SK-N-SH (cell line): Measurements from ENCODE around the gene ACVRL1. TPM values are rescaled to one million over a fixed set of nuclear protein-coding genes. Genes with fewer than 3 reads are reported as not detected.
"Not testable (repeated sequence)": the region's sequence is repeated elsewhere in the genome, so short reads cannot be mapped to it uniquely, and the experiment has no call there.

Experiments
- CTCF ChIA-PET: fragments of 300-600, 350-600 bp; formaldehyde crosslinking; extraction: SDS; loops from one replicate; lab custom pipeline; 2021; lab: Yijun Ruan, JAX
- POLR2A ChIA-PET: fragments of 350-600 bp; sonication (Branson Sonifier 250); formaldehyde crosslinking; extraction: SDS; loops from one replicate; lab custom pipeline; 2020; ENCODE audit warnings: antibody characterized with exemption, inconsistent platforms; lab: Yijun Ruan, JAX
- DNase-seq: peaks from one replicate; pipeline ENCODE4 v3.0.0; 2012
- H2AFZ ChIP-seq: fragments of 200-600 bp; sonication (generic); 2 replicates; pipeline ENCODE4 v1.8.1; 2016; ENCODE audit warnings: antibody characterized with exemption, mild to moderate bottlenecking, low read depth
- H3F3A ChIP-seq: fragments of 200-600 bp; sonication (generic); replicated peaks from 2 replicates; pipeline ENCODE3; 2016; ENCODE audit warnings: antibody characterized with exemption, mild to moderate bottlenecking; ENCODE audit not compliant: insufficient read depth
- H3K27ac ChIP-seq, 2 experiments: fragments of 200-500 bp in 1 of 2; fragments of 200-600 bp in 1 of 2; sonication (Bioruptor generic) in 1 of 2; sonication (generic), shearing (Covaris generic) in 1 of 2; 2 replicates each; pipeline versions ENCODE4 v1.5.1 to v1.6.1; 2014 to 2016; ENCODE audit warnings: low read depth in 2 of 2, inconsistent platforms in 1 of 2, low read length in 1 of 2, mild to moderate bottlenecking in 1 of 2, mixed read lengths in 1 of 2
- H3K27me3 ChIP-seq: fragments of 200-600 bp; sonication (generic), shearing (Covaris generic); 2 replicates; pipeline ENCODE4 v1.6.1; 2016; ENCODE audit warnings: mixed run types; ENCODE audit not compliant: insufficient read depth
- H3K36me3 ChIP-seq, 2 experiments: fragments of 200-500 bp in 1 of 2; fragments of 200-600 bp in 1 of 2; sonication (Bioruptor generic) in 1 of 2; sonication (generic) in 1 of 2; replicated peaks in 1 of 2; 2 replicates each; pipeline versions ENCODE3 to v1.5.1; 2014 to 2016; ENCODE audit warnings: low read length in 1 of 2, mild to moderate bottlenecking in 1 of 2; ENCODE audit not compliant: insufficient read depth in 2 of 2, control insufficient read depth in 1 of 2
- H3K4me1 ChIP-seq, 2 experiments: fragments of 200-500 bp in 1 of 2; fragments of 200-600 bp in 1 of 2; sonication (Bioruptor generic) in 1 of 2; sonication (generic), shearing (Covaris generic) in 1 of 2; 2 replicates each; pipeline versions ENCODE4 v1.5.1 to v1.6.1; 2014 to 2016; ENCODE audit warnings: low read depth in 1 of 2, low read length in 1 of 2, mixed run types in 1 of 2; ENCODE audit not compliant: insufficient read depth in 2 of 2, control insufficient read depth in 1 of 2
- H3K4me2 ChIP-seq: fragments of 200-600 bp; sonication (generic), shearing (Covaris generic); 2 replicates; pipeline ENCODE4 v1.6.1; 2017; ENCODE audit warnings: mixed run types
- H3K4me3 ChIP-seq, 2 experiments: fragments of 200-500 bp in 1 of 2; fragments of 200-600 bp in 1 of 2; sonication (Bioruptor generic) in 1 of 2; sonication (generic), shearing (Covaris generic) in 1 of 2; 2 replicates each; pipeline versions ENCODE4 v1.5.1 to v1.8.1; 2014 to 2016; ENCODE audit warnings: low read depth in 2 of 2, inconsistent platforms in 1 of 2, low read length in 1 of 2, mild to moderate bottlenecking in 1 of 2, mixed read lengths in 1 of 2, moderate library complexity in 1 of 2
- H3K79me2 ChIP-seq: fragments of 200-600 bp; sonication (generic); 2 replicates; pipeline ENCODE4 v1.8.1; 2017; ENCODE audit warnings: mild to moderate bottlenecking; ENCODE audit not compliant: insufficient read depth
- H3K9ac ChIP-seq: fragments of 200-600 bp; sonication (generic); 2 replicates; pipeline ENCODE4 v1.6.1; 2017; ENCODE audit warnings: mixed run types
- H3K9me2 ChIP-seq: fragments of 200-600 bp; sonication (generic); 2 replicates; pipeline ENCODE4 v1.6.1; 2017; ENCODE audit warnings: mixed run types
- H3K9me3 ChIP-seq: fragments of 200-600 bp; sonication (generic); 2 replicates; pipeline ENCODE4 v1.6.1; 2017; ENCODE audit warnings: mixed run types, mild to moderate bottlenecking, moderate library complexity
- H4K20me1 ChIP-seq: fragments of 200-600 bp; sonication (generic); 2 replicates; pipeline ENCODE4 v1.6.1; 2017; ENCODE audit warnings: mild to moderate bottlenecking, mixed run types; ENCODE audit not compliant: insufficient read depth
- ELF1 ChIP-seq: IDR thresholded peaks from 2 replicates; pipeline ENCODE4 v1.4.0; 2012
- FOSL2 ChIP-seq: IDR thresholded peaks from 2 replicates; pipeline ENCODE4 v1.4.0; 2012; ENCODE audit warnings: low read depth, mild to moderate bottlenecking, moderate library complexity, borderline replicate concordance
- FOXJ3 ChIP-seq: sonication (generic); formaldehyde crosslinking; IDR thresholded peaks from 2 replicates; pipeline ENCODE4 v1.5.1; 2020; ENCODE audit warnings: mild to moderate bottlenecking, missing genetic modification reagents
- FOXM1 ChIP-seq: IDR thresholded peaks from 2 replicates; pipeline ENCODE4 v1.4.0; 2012; ENCODE audit warnings: low read depth, mild to moderate bottlenecking
- GATA2 ChIP-seq: sonication (generic); formaldehyde crosslinking; IDR thresholded peaks from 2 replicates; pipeline ENCODE4 v1.5.0; 2020; ENCODE audit warnings: mild to moderate bottlenecking, missing genetic modification reagents
- JUND ChIP-seq: IDR thresholded peaks from 2 replicates; pipeline ENCODE4 v1.4.0; 2012
- MEF2A ChIP-seq: IDR thresholded peaks from 2 replicates; pipeline ENCODE4 v1.4.0; 2012; ENCODE audit warnings: low read depth, borderline replicate concordance
- RCOR1 ChIP-seq: fragments of 150-350 bp; IDR thresholded peaks from 2 replicates; pipeline ENCODE4 v1.6.1; 2017; ENCODE audit warnings: antibody characterized with exemption, low read length
- TCF12 ChIP-seq: IDR thresholded peaks from 2 replicates; pipeline ENCODE4 v1.4.0; 2012
- YY1 ChIP-seq: IDR thresholded peaks from 2 replicates; pipeline ENCODE4 v1.4.0; 2012; ENCODE audit warnings: low read depth, mild to moderate bottlenecking
- WGBS: methylation state at CpG from one replicate; pipeline ENCODE4 v1.1.6; 2017; ENCODE audit warnings: low lambda C conversion rate; 5-methylcytosine and 5-hydroxymethylcytosine counted together
- polyA plus RNA-seq, 3 experiments: library from polyadenylated mRNA; depleted of rRNA; stranded (reverse); fragments of >200 nt; gene quantifications; 2 replicates each; pipeline ENCODE4 v1.2.3, GENCODE V29; 2012
- TF ChIP-seq, protein P1 (sequence below): IDR thresholded peaks from 2 replicates; pipeline ENCODE4 v1.4.0; 2012; ENCODE audit warnings: low read depth
- TF ChIP-seq, protein P2 (sequence below): IDR thresholded peaks from 2 replicates; pipeline ENCODE4; 2012
- TF ChIP-seq, protein P3 (sequence below): IDR thresholded peaks from 2 replicates; pipeline ENCODE4 v1.6.1; 2012; ENCODE audit warnings: mild to moderate bottlenecking, low read depth, low read length, moderate library complexity
- TF ChIP-seq, protein P4 (sequence below): IDR thresholded peaks from 2 replicates; pipeline ENCODE4 v1.4.0; 2012; ENCODE audit warnings: low read depth, borderline replicate concordance

The ACVRL1 gene
- polyA plus RNA-seq, 1 of the 3 experiments (the other 2 are of a cell fraction): 0.07 TPM

DNA sequence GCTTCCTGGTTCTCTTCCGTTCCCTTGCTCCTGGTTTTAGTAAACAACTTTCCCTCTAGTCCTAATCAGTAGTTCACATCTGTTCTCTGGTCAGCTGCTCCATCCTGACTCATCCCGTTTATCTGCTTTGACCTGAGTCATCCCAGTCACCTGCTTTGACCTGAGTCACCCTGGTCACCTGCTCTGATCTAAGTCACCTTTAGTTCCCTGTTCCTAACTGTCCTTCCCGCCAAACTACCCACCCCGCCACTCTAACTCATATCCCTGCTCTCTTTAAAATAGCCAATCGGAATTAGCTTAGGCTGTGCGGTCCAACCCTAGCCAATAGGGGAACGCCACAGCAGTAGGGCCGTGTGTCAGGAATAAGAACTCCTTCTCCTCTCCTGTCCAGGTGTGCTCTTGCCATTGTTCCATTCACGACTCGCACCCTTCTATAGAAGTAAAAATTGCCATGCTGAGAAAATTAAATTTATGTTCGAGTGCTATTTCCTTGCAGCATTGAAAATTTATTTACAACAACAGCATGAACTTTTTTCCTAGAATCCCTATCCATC is 22.6 kb upstream of the ACVRL1 start:
- H4K20me1 ChIP-seq: no peaks in the 10 kb centered on the region
- H2AFZ ChIP-seq: no peak overlapping the region
- no peaks in the 10 kb centered on the region for H3K36me3 ChIP-seq
- H3K4me3 ChIP-seq: no peak overlapping the region
- H3K27ac ChIP-seq: no peak overlapping the region
- DNase-seq: no peak
- no peaks in the 10 kb centered on the region for H3F3A ChIP-seq
- CTCF ChIA-PET: interaction anchor here (3.4 to 12.2 kb wide), 2 partner anchors 9 to 138 kb away, joined by 23 to 111 read pairs; no protein-coding TSS in a partner anchor
- no peaks in the 10 kb centered on the region; a peak in 1 of 4 replicates for H3K4me1 ChIP-seq
- H3K4me2 ChIP-seq: no peak overlapping the region
- H3K79me2 ChIP-seq: no peaks in the 10 kb centered on the region
- 83% methylated on average over 11 of the region's 11 CpGs for WGBS
- H3K27me3 ChIP-seq: no peaks in the 10 kb centered on the region
- no peaks in the 10 kb centered on the region for H3K9me2 ChIP-seq
- TF ChIP-seq YY1 (no peak), TCF12 (no peak), JUND (peak; percentile 15; the same call in 1 of the 2 replicates)
- TF ChIP-seq, protein P1, sequence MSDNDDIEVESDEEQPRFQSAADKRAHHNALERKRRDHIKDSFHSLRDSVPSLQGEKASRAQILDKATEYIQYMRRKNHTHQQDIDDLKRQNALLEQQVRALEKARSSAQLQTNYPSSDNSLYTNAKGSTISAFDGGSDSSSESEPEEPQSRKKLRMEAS: no peak
- POLR2A ChIA-PET: no interaction called here
- H3K9ac ChIP-seq: no peak overlapping the region
- H3K9me3 ChIP-seq: no peaks in the 10 kb centered on the region

DNA sequence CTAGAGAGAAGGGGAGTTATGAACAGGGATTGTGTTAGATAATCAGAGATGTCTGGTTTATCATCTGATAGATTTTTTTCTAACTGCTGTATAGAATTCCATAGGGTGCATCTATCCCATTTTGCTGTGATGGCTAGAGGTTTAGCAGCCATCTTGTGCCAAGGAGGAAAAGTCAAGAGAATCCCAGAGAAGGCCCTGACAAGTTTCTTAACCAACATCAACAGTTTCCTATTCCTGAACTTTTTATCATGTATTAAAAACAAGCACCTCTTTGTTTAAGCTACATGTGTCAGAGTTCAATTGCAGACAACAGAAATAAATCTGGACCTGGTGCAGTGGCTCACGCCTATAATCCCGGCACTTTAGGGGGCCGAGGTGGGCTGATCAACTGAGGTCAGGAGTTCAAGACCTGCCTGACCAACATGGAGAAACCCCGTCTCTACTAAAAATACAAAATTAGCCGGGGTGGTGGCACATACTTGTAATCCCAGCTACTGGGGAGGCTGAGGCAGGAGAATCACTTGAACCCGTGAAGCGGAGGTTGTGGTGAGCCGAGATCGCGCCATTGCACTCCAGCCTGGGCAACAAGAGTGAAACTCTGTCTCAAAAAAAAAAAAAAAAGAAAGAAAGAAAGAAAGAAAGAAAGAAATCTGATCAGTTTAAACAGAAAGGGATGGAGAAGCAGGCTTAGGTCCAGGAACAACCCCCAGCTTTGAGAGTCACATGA is 21.8 kb upstream of the ACVRL1 start:
- peak overlapping the region; percentile 52; the same call in 1 of the 2 replicates for H3K4me2 ChIP-seq
- not testable (repeated sequence) for H3F3A ChIP-seq

DNA sequence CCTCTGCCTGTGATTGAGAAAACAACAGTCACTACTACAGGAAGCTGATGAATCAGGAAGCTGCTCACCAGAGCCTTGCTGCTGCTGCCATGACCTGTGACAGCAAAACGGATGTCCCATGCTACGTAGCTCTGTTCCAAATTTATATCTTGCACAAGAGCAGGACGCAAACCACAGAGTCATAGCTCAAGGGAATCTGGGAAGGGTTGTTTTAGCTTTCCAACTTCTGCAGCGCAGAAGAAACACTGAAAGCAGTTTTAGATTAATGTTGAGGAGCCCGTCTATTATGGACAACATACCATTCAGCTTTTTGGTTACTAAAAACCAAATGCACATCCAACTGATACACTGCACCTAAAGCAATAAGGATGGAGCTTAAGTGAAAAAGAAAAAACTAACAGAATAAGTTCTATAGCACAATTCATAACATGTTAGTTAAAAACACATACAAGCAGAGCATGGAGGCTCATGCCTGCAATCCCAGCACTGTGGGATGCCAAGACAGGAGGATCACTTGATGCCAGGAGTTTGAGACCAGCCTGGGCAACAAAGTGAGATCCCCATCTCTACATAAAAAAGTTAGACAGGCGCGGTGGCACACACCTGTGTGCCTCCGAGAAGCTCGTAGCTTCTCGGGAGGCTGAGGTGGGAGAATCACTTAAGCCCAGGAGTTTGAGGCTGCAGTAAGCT is 21.1 kb upstream of the ACVRL1 start:
- ChIA-PET POLR2A (no interaction called here), CTCF (interaction anchor here (1.2 to 12.2 kb wide), 9 partner anchors 10 to 137 kb away, joined by 3 to 111 read pairs (median 5); no protein-coding TSS in a partner anchor)
- DNase-seq: no peak
- 77% methylated on average over 10 of the region's 10 CpGs for WGBS
- Histone ChIP-seq H2AFZ (peak overlapping the region; percentile 85), H3K9me3 (no peaks in the 10 kb centered on the region), H3K4me3 (no peak overlapping the region), H3K9ac (no peak overlapping the region), H4K20me1 (no peaks in the 10 kb centered on the region), H3K4me1 (no peaks in the 10 kb centered on the region; a peak in 1 of 4 replicates), H3K4me2 (peak overlapping the region; percentile 52), H3K9me2 (no peaks in the 10 kb centered on the region), H3K36me3 (no peaks in the 10 kb centered on the region), H3K27me3 (no peaks in the 10 kb centered on the region), H3F3A (no peaks in the 10 kb centered on the region), H3K79me2 (no peaks in the 10 kb centered on the region), H3K27ac (peak overlapping the region in 1 of 2 experiments; percentile 58; a peak in 2 of 4 replicates)
- peak; percentile 9; the same call in 1 of the 2 replicates for TF ChIP-seq FOSL2
- TF ChIP-seq, protein P2, sequence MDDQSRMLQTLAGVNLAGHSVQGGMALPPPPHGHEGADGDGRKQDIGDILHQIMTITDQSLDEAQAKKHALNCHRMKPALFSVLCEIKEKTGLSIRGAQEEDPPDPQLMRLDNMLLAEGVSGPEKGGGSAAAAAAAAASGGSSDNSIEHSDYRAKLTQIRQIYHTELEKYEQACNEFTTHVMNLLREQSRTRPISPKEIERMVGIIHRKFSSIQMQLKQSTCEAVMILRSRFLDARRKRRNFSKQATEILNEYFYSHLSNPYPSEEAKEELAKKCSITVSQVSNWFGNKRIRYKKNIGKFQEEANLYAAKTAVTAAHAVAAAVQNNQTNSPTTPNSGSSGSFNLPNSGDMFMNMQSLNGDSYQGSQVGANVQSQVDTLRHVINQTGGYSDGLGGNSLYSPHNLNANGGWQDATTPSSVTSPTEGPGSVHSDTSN: 0 out of 2 replicates have a peak, but pooled peaks have one; percentile 10
- TF ChIP-seq, protein P3, sequence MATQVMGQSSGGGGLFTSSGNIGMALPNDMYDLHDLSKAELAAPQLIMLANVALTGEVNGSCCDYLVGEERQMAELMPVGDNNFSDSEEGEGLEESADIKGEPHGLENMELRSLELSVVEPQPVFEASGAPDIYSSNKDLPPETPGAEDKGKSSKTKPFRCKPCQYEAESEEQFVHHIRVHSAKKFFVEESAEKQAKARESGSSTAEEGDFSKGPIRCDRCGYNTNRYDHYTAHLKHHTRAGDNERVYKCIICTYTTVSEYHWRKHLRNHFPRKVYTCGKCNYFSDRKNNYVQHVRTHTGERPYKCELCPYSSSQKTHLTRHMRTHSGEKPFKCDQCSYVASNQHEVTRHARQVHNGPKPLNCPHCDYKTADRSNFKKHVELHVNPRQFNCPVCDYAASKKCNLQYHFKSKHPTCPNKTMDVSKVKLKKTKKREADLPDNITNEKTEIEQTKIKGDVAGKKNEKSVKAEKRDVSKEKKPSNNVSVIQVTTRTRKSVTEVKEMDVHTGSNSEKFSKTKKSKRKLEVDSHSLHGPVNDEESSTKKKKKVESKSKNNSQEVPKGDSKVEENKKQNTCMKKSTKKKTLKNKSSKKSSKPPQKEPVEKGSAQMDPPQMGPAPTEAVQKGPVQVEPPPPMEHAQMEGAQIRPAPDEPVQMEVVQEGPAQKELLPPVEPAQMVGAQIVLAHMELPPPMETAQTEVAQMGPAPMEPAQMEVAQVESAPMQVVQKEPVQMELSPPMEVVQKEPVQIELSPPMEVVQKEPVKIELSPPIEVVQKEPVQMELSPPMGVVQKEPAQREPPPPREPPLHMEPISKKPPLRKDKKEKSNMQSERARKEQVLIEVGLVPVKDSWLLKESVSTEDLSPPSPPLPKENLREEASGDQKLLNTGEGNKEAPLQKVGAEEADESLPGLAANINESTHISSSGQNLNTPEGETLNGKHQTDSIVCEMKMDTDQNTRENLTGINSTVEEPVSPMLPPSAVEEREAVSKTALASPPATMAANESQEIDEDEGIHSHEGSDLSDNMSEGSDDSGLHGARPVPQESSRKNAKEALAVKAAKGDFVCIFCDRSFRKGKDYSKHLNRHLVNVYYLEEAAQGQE: no peak
- no peak for TF ChIP-seq GATA2 (CRISPR knock-in tag)
- peak; percentile 57 for TF ChIP-seq ELF1
- TF ChIP-seq RCOR1: no peak
- TF ChIP-seq FOXJ3: no peak
- no peak for TF ChIP-seq MEF2A
- no peak for TF ChIP-seq FOXM1

More for the DNA sequence above, 21.8 kb upstream of the ACVRL1 start:
- DNase-seq, H3K9ac ChIP-seq, H3K36me3 ChIP-seq, H3K9me3 ChIP-seq, H3K27me3 ChIP-seq, H3K4me1 ChIP-seq, POLR2A ChIA-PET, H4K20me1 ChIP-seq, H3K4me3 ChIP-seq, H3K79me2 ChIP-seq, H3K9me2 ChIP-seq: not testable (repeated sequence)
- CTCF ChIA-PET: interaction anchor here (1.2 to 12.2 kb wide), 8 partner anchors 10 to 138 kb away, joined by 3 to 111 read pairs (median 4); no protein-coding TSS in a partner anchor
- Histone ChIP-seq H3K27ac (peak overlapping the region in 1 of 2 experiments; percentile 58; a peak in 1 of 4 replicates), H2AFZ (peak overlapping the region; percentile 85; the same call in 1 of the 2 replicates)
- 93% methylated on average over 10 of the region's 10 CpGs for WGBS
- TF ChIP-seq, protein P4, sequence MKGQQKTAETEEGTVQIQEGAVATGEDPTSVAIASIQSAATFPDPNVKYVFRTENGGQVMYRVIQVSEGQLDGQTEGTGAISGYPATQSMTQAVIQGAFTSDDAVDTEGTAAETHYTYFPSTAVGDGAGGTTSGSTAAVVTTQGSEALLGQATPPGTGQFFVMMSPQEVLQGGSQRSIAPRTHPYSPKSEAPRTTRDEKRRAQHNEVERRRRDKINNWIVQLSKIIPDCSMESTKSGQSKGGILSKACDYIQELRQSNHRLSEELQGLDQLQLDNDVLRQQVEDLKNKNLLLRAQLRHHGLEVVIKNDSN: peak; percentile 83; the same call in 1 of the 2 replicates
